H1 (cell line): Measurements from ENCODE around the gene KCNIP3.

Source experiments
- EZH2 ChIP-seq: fragments of 200-600 bp; sonication (generic); IDR thresholded peaks from 2 replicates; pipeline ENCODE4 v1.7.1; 2012; ENCODE audit warnings: low read depth, mild to moderate bottlenecking, moderate library complexity, low read length, inconsistent platforms; ENCODE audit not compliant: severe bottlenecking
- POLR2A ChIP-seq, 2 experiments: IDR thresholded peaks; 1 replicate in 1 of 2; 2 replicates in 1 of 2; pipeline ENCODE4 v1.6.1; 2011; ENCODE audit warnings: low read depth in 2 of 2, low read length in 2 of 2, mild to moderate bottlenecking in 2 of 2; ENCODE audit errors: control extremely low read depth in 1 of 2
- POLR2AphosphoS5 ChIP-seq: IDR thresholded peaks from 2 replicates; pipeline ENCODE4 v1.6.1; 2011; ENCODE audit warnings: low read depth, low read length
- RXRA ChIP-seq: IDR thresholded peaks from 2 replicates; pipeline ENCODE4 v1.6.1; 2011; ENCODE audit warnings: low read depth, mild to moderate bottlenecking, low read length, moderate library complexity; ENCODE audit not compliant: insufficient read depth
- TF ChIP-seq, protein P1 (sequence below), 3 experiments: IDR thresholded peaks; 1 replicate in 2 of 3; 2 replicates in 1 of 3; pipeline versions ENCODE4 v1.5.1 to v1.6.1; 2011; ENCODE audit warnings: low read length in 3 of 3, mild to moderate bottlenecking in 3 of 3, inconsistent platforms in 2 of 3, low read depth in 1 of 3, moderate library complexity in 1 of 3; ENCODE audit not compliant: insufficient read depth in 1 of 3; ENCODE audit errors: control extremely low read depth in 1 of 3

DNA sequence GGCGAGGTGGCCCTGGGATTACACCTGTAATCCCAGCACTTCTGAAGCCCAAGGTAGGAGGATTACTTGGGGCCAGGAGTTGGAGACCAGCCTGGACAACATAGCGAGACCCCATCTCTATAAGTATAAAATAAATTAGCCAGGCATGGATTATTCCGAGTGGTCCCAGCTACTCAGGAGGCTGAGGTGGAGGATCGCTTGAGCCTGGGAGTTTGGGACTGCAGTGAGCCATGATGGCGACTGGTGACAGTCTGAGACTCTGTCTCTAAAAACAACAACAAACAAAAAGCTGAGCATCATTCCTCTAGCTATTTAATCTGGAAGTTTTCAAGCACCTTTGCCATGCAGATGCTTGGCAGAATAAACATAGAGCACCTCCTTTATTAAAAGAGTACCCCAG, 83.6 kb downstream of the KCNIP3 start:
- TF ChIP-seq, protein P1, sequence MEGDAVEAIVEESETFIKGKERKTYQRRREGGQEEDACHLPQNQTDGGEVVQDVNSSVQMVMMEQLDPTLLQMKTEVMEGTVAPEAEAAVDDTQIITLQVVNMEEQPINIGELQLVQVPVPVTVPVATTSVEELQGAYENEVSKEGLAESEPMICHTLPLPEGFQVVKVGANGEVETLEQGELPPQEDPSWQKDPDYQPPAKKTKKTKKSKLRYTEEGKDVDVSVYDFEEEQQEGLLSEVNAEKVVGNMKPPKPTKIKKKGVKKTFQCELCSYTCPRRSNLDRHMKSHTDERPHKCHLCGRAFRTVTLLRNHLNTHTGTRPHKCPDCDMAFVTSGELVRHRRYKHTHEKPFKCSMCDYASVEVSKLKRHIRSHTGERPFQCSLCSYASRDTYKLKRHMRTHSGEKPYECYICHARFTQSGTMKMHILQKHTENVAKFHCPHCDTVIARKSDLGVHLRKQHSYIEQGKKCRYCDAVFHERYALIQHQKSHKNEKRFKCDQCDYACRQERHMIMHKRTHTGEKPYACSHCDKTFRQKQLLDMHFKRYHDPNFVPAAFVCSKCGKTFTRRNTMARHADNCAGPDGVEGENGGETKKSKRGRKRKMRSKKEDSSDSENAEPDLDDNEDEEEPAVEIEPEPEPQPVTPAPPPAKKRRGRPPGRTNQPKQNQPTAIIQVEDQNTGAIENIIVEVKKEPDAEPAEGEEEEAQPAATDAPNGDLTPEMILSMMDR (IDR thresholded peaks at IDR 0.05; ENCODE audit: control extremely low read depth in 1 of 3, insufficient read depth in 1 of 3, low read depth in 1 of 3, low read length in 3 of 3), result no peak
- no peak for TF ChIP-seq RXRA
- TF ChIP-seq EZH2, result no peak
- no peak for TF ChIP-seq POLR2AphosphoS5
- no peak for TF ChIP-seq POLR2A (IDR thresholded peaks at IDR 0.05; ENCODE audit: control extremely low read depth in 1 of 2, low read depth in 2 of 2, low read length in 2 of 2)
